GM12878 (cell line): ENCODE results near the gene DCDC2C. TPM values are rescaled to one million over a fixed set of nuclear protein-coding genes. Genes with fewer than 3 reads are reported as not detected.

ENCODE experiments used
- ATAC-seq: fragments of 200-7000 bp; cut with Tn5 transposase; 3 replicates; pipeline ENCODE4 v1.9.1; 2020; ENCODE audit warnings: mild to moderate bottlenecking, moderate library complexity
- BruUV-seq: library from RNA; stranded (reverse); fragments of 400-500 nt; replicated peaks from 2 replicates; lab custom pipeline; 2021; lab: Mats Ljungman, UMichigan
- CTCF ChIA-PET: fragments of 300-600 bp; sonication (Branson Sonifier 250); formaldehyde crosslinking; extraction: SDS; loops from one replicate; lab custom pipeline; 2021; ENCODE audit warnings: inconsistent platforms; lab: Yijun Ruan, JAX
- POLR2A ChIA-PET: fragments of 350-600 bp; formaldehyde crosslinking; extraction: SDS; loops from one replicate; lab custom pipeline; 2021; ENCODE audit warnings: inconsistent platforms; lab: Charles Lee
- RAD21 ChIA-PET: fragments of 300-600 bp; sonication (Branson Sonifier 250); formaldehyde crosslinking; loops from one replicate; lab custom pipeline; 2023; ENCODE audit warnings: antibody characterized with exemption; ENCODE audit not compliant: unreplicated experiment; lab: Charles Lee
- SMC1A ChIA-PET: fragments of 300-600 bp; sonication (Branson Sonifier 250); formaldehyde crosslinking; loops from one replicate; lab custom pipeline; 2023; ENCODE audit not compliant: unreplicated experiment, uncharacterized antibody; lab: Charles Lee
- DNase-seq: peaks from one replicate; pipeline ENCODE4 v3.0.0-alpha.2; 2011; ENCODE audit warnings: low read depth, low spot score
- FAIRE-seq: peaks from 3 replicates; lab custom pipeline; 2011; peaks lifted over from hg19 to GRCh38; lab: Jason Lieb, UNC
- H2AFZ ChIP-seq: 2 replicates; pipeline ENCODE4 v1.6.0; 2011; ENCODE audit warnings: low read depth, low read length, control low read depth; ENCODE audit not compliant: control insufficient read depth
- H3K27ac ChIP-seq: 2 replicates; pipeline ENCODE4 v1.5.1; 2011; ENCODE audit warnings: control low read depth; ENCODE audit not compliant: control insufficient read depth, insufficient read depth
- H3K27me3 ChIP-seq, 2 experiments: replicated peaks in 1 of 2; 2 replicates each; pipeline versions ENCODE4 v1.6.0 to v1.6.1; 2011; ENCODE audit warnings: low read length in 1 of 2; ENCODE audit not compliant: control insufficient read depth in 2 of 2, insufficient read depth in 2 of 2
- H3K36me3 ChIP-seq, 2 experiments: 2 replicates each; pipeline ENCODE4 v1.5.1; 2011; ENCODE audit warnings: low read length in 1 of 2; ENCODE audit not compliant: control insufficient read depth in 2 of 2, insufficient read depth in 2 of 2
- H3K4me1 ChIP-seq: 2 replicates; pipeline ENCODE4 v1.6.1; 2011; ENCODE audit warnings: mild to moderate bottlenecking, low read length, moderate library complexity, mixed read lengths; ENCODE audit not compliant: control insufficient read depth, insufficient read depth
- H3K4me2 ChIP-seq: 2 replicates; pipeline ENCODE4 v1.6.0; 2011; ENCODE audit warnings: control low read depth; ENCODE audit not compliant: control insufficient read depth, insufficient read depth
- H3K4me3 ChIP-seq: fragments of 200-600 bp; sonication (generic); 2 replicates; pipeline ENCODE4 v1.5.1; 2016
- H3K79me2 ChIP-seq: 2 replicates; pipeline ENCODE4 v1.6.0; 2011; ENCODE audit warnings: low read length; ENCODE audit not compliant: control insufficient read depth, insufficient read depth
- H3K9ac ChIP-seq: 2 replicates; pipeline ENCODE4 v1.8.0; 2011; ENCODE audit warnings: low read length, control low read depth, mixed read lengths; ENCODE audit not compliant: control insufficient read depth, insufficient read depth
- H3K9me3 ChIP-seq: replicated peaks from 3 replicates; pipeline ENCODE4 v1.5.1; 2011; ENCODE audit warnings: mild to moderate bottlenecking, low read length; ENCODE audit not compliant: control insufficient read depth, insufficient read depth
- H4K20me1 ChIP-seq: 2 replicates; pipeline ENCODE4 v1.6.0; 2011; ENCODE audit not compliant: control insufficient read depth, insufficient read depth
- ATF3 ChIP-seq: IDR thresholded peaks from 2 replicates; pipeline ENCODE4 v1.6.1; 2011; ENCODE audit warnings: low read depth, mild to moderate bottlenecking, low read length, moderate library complexity, borderline replicate concordance; ENCODE audit errors: extremely low read depth
- FOXM1 ChIP-seq: IDR thresholded peaks from 2 replicates; pipeline ENCODE4 v1.6.1; 2012; ENCODE audit warnings: low read depth, mild to moderate bottlenecking, inconsistent platforms, low read length, moderate library complexity
- IRF3 ChIP-seq: fragments of 450-650 bp; IDR thresholded peaks from 2 replicates; pipeline ENCODE4 v1.6.1; 2014; ENCODE audit warnings: mild to moderate bottlenecking
- REST ChIP-seq: IDR thresholded peaks from 2 replicates; pipeline ENCODE4 v1.6.1; 2012; ENCODE audit warnings: mild to moderate bottlenecking, low read depth, low read length
- SMC3 ChIP-seq: IDR thresholded peaks from 2 replicates; pipeline ENCODE4 v1.6.1; 2011; ENCODE audit warnings: low read length, improper control_type of control experiment, borderline replicate concordance
- WGBS: methylation state at CpG from one replicate; pipeline ENCODE4 v1.1.6; 2016; ENCODE audit warnings: low lambda C conversion rate; ENCODE audit not compliant: insufficient replicate concordance, insufficient coverage; ENCODE audit errors: missing lambda C conversion rate; 5-methylcytosine and 5-hydroxymethylcytosine counted together
- in situ Hi-C: fragments of 300-500 bp; cut with MboI; formaldehyde crosslinking; loops from 9 replicates; pipeline ENCODE4 v1.14.3; 2018; ENCODE audit warnings: mixed read lengths
- intact Hi-C: fragments of 100-400 bp; cut with micrococcal nuclease; formaldehyde crosslinking; loops from one replicate; pipeline ENCODE4 v1.14.2; 2022; ENCODE audit not compliant: unreplicated experiment
- polyA plus RNA-seq, 11 experiments: library from polyadenylated mRNA; depleted of rRNA in 4 of 11; unstranded in 6 of 11; stranded (reverse) in 5 of 11; fragments of >200 nt; fragmentation: Nextera tagmentation in 4 of 11; fragmentation: Illumina TruSeq in 1 of 11; extraction: Ambion mirVana in 4 of 11; extraction: Trizol in 1 of 11; gene quantifications; 1 replicate in 1 of 11; 2 replicates in 10 of 11; pipeline versions ENCODE4 v1.2.1 to v1.2.3, GENCODE V29; 2011 to 2016; ENCODE audit warnings: inconsistent platforms in 2 of 11, missing spikeins in 2 of 11, low read depth in 1 of 11
- total RNA-seq, 4 experiments: library from RNA; depleted of rRNA in 3 of 4; stranded (reverse); fragments of >200 nt in 3 of 4; fragmentation: Illumina TruSeq in 1 of 4; extraction: Trizol in 1 of 4; gene quantifications; 2 replicates each; pipeline versions ENCODE4 v1.2.1 to v1.2.3, GENCODE V29; 2013 to 2021

Gene DCDC2C
- total and polyA plus RNA-seq, 10 of the 15 experiments (the other 5 are each of a cell fraction or from before 2014, with no cell fraction given) = not detected

DNA sequence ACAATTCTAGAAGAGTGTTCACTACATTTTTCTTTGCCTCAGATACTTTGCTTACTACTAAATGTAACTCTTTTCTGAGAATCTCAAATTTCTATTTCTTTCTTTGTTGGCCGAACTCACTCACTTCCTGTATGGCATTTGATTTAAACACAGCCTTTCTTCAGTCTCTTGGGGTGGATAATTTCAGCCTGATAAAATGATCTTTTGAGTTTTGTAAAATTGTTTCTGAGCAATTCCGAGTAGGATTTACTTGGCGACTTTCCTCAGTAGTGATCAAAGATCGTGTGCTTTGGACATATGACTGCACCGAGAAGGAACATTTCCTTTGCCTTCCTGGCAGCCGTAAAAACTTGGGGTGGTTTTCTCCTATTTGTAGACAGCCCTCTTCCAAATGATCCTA is 127.4 kb downstream of the DCDC2C start:
- Histone ChIP-seq H3K4me3 (no peak overlapping the region), H2AFZ (no peak overlapping the region), H3K4me1 (no peaks in the 10 kb centered on the region), H3K27me3 (no peaks in the 10 kb centered on the region; a peak in 1 of 4 replicates), H3K9ac (no peak overlapping the region), H4K20me1 (no peaks in the 10 kb centered on the region), H3K27ac (no peak overlapping the region), H3K79me2 (no peaks in the 10 kb centered on the region), H3K36me3 (no peaks in the 10 kb centered on the region), H3K9me3 (no peaks in the 10 kb centered on the region), H3K4me2 (no peak overlapping the region)
- ChIA-PET POLR2A (no interaction called here), CTCF (no interaction called here), RAD21 (no interaction called here), SMC1A (no interaction called here)
- ATAC-seq = no peak
- no peak for FAIRE-seq
- in situ Hi-C loops = no loop called here
- no TSS peak for BruUV-seq
- WGBS = 37% methylated on average over 6 of the region's 6 CpGs
- intact Hi-C loops = no loop called here
- no peak for TF ChIP-seq ATF3
- no peak for TF ChIP-seq IRF3
- no peak for TF ChIP-seq FOXM1
- TF ChIP-seq SMC3 = no peak
- TF ChIP-seq REST = no peak
- DNase-seq = no peak
